ENCODE results near the gene PROSER3.

PROSER3 gene

DNA sequence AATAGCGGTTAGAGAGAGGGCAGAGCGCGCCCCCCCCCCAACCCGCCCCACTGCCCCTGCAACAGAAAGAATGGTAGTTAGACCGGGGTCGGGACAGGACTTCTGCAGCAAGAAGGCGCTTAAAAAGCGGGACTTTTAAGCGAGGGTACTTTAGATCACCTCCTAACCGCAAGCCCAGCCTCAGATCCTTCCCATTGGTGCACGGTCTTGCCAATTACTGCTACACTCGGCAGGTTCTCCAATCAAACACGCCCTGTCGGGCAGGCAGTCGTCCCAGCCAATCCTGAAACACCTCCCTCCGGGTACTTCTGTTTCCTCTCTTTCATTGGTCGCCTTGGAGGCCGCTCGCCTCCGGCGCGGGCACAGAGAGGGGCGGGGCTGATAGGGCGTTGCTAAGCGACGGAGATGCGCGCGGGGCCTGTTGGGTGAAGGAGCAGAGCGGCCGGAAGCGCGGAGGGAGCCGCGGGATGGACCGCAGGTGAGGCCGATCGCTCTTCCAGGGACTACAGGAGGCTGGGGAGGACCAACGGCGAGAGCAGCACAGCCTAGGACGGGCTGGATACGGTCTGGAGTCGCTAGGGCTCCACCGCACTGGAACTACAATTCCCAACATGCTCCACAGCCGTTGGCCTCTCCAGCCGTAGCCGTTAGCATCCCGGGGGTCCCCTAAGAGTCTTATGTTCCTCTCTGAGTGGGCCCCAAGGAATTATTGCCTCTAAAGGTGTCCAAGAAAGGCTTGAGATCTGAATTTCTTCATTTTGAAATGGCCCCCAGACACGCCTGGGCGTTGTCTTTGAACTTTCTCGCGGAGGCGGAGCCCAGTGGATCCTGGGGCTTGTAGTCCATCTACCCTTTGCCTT lies at the start of gene PROSER3:
Gene PROSER3 (plus strand): TSS at position 428 of the 860 bp plus-strand sequence. CDS start 40 bp downstream, at position 468.
- H3K4me3 ChIP-seq (ENCODE audit: low read depth, low read length): peak within 1 kb of the TSS; percentile 82
- TF ChIP-seq CTCF (conservative IDR thresholded peaks at IDR 0.05; ENCODE audit: low read depth, low read length): no peak
- DNase-seq (ENCODE audit: low read depth): peak; percentile 100

- TF ChIP-seq CTCF (conservative IDR thresholded peaks at IDR 0.05; ENCODE audit: low read depth, low read length): no peak
- no peak overlapping the region for H3K4me3 ChIP-seq (ENCODE audit: low read depth, low read length)
- no peak for DNase-seq (ENCODE audit: low read depth)
Observed at GRCh38 chr19:35708391-35708790, 49.6 kb upstream of the PROSER3 start.

DNA sequence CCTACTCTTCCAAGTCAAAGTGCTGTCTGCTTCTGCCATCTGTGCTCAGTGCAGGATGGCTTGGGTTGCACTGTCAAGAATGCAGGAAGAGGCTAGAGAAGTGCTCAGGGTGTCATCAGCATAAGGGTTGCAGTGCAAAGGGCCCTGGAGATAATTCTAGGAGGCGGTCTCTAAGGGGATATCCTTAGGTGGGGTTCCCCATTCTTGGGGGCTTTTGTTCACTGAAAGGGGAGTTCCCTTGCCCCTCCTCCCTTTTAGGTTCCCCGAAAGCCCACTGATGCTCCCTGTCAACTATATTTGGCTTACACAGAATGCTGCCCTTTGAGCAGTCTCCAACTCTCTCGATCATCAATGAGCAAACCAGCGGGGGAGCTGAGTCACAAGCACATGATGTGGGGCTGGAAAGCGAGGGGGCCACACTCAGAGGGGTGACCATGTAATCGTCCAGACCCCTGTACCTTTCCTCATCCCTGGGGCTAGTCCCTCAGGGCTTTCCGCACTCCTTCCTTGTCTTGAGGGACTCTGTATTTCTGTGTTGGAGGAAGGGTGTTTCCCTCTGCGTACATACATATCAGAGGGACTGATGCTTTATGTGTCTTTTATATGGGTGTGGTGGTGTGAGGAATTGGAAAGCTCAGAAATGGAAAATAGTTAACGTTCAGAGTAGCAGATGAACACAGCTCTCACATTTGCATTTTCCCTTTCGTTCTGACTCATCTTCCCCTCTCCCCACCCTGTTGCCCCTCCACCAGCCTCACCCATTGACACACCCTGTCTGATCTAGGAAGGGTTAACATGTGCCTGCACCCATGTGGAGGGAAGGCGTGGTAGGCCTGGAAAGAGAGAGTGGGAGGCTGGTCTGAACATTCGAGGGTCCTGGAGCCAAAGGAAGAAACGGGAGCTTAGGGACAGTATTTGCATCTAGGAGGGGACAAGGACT lies 46.9 kb upstream of the PROSER3 start:
- DNase-seq (ENCODE audit: low read depth): no peak

GRCh38 chr19:35712567-35713505 lies 45.1 kb upstream of the PROSER3 start:
- no peak overlapping the region for H3K4me3 ChIP-seq (ENCODE audit: low read depth, low read length)
- TF ChIP-seq CTCF (conservative IDR thresholded peaks at IDR 0.05; ENCODE audit: low read depth, low read length): no peak
- DNase-seq (ENCODE audit: low read depth): no peak

More for the DNA sequence above, 46.9 kb upstream of the PROSER3 start:
- no peak for TF ChIP-seq CTCF (conservative IDR thresholded peaks at IDR 0.05; ENCODE audit: low read depth, low read length)
- no peak overlapping the region for H3K4me3 ChIP-seq (ENCODE audit: low read depth, low read length)

DNA sequence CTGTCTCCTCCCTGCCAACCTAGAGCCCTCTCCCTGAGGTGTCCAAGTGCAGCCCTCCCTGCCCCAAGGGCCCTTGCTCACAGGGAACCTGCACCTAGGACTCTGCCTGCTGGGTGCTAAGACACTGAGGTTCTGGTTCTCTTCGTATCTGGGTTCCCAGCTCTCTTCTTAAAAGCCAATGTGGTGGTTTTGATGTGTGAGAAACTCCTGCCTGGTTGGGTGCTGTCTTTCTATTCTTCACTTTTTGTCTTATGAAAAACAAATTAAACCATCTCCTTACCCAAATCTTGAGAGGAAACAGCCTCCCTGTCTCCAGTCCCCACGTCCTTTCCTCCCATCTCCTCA lies 44.5 kb upstream of the PROSER3 start:
- DNase-seq (ENCODE audit: low read depth): no peak
- TF ChIP-seq CTCF (conservative IDR thresholded peaks at IDR 0.05; ENCODE audit: low read depth, low read length): no peak
- no peak overlapping the region for H3K4me3 ChIP-seq (ENCODE audit: low read depth, low read length)

DNA sequence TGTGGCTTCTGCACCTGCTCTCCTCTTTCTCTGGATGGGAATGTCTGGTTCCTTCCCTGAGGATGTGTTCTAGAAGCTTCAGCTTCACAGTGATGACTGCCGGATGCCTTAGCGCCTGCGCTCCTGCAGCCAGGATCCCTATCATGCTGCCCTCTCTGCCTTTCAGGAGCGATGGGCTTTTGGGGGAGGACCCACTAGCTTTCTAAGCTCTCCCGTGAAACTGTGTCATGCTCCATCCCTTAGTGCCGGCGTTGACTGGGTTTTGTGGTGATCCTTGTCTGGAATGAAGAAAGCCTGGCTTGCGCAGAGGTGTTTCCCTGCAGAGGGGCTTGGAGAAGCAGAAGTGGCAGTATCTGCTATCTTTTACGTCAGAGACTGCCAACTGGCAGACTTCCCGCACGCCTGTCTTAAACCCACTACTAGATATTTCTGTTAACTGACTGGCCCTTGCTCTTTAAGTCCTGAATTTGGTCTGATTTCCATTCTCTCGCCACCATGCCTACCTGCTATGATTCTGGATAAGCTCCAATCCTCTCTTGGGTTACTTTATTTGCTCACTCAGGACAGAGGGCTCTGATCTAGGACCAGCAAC lies 44.0 kb upstream of the PROSER3 start:
- TF ChIP-seq CTCF (conservative IDR thresholded peaks at IDR 0.05; ENCODE audit: low read depth, low read length): no peak
- H3K4me3 ChIP-seq (ENCODE audit: low read depth, low read length): no peak overlapping the region
- DNase-seq (ENCODE audit: low read depth): no peak
